HL-60 (cell line): Measurements from ENCODE around the gene ERBIN.

Experiments used
- DNase-seq, 2 experiments: peaks; one replicate each; pipeline ENCODE4 v3.0.0-alpha.2; 2010 to 2020; ENCODE audit warnings: low read depth in 1 of 2, low spot score in 1 of 2
- H3K27ac ChIP-seq: fragments of 250-450 bp; sonication (Bioruptor Pico); replicated peaks from 2 replicates; pipeline ENCODE4 v1.5.1; 2020; ENCODE audit warnings: mild to moderate bottlenecking, moderate library complexity
- H3K27me3 ChIP-seq: fragments of 250-450 bp; sonication (Bioruptor Pico); 2 replicates; pipeline ENCODE4 v1.5.1; 2021; ENCODE audit warnings: mild to moderate bottlenecking, moderate library complexity; ENCODE audit not compliant: insufficient read depth, poor library complexity, severe bottlenecking
- H3K4me3 ChIP-seq: replicated peaks from 2 replicates; pipeline ENCODE4 v1.5.1; 2011; ENCODE audit warnings: mild to moderate bottlenecking, control low read depth, low read length; ENCODE audit not compliant: insufficient read depth
- GABPA ChIP-seq: IDR thresholded peaks from 2 replicates; pipeline ENCODE4 v1.6.1; 2012; ENCODE audit warnings: low read depth
- POLR2AphosphoS5 ChIP-seq: IDR thresholded peaks from 2 replicates; pipeline ENCODE4 v1.6.1; 2012; ENCODE audit warnings: low read depth
- SPI1 ChIP-seq: IDR thresholded peaks from 2 replicates; pipeline ENCODE4 v1.6.1; 2012; ENCODE audit warnings: low read depth, mild to moderate bottlenecking, borderline replicate concordance
- TF ChIP-seq, protein P1 (sequence below): IDR thresholded peaks from one replicate; pipeline ENCODE4 v1.5.1; 2011; ENCODE audit warnings: low read length, control low read depth, inconsistent platforms; ENCODE audit not compliant: insufficient read depth
- TF ChIP-seq, protein P2 (sequence below): IDR thresholded peaks from 2 replicates; pipeline ENCODE4 v1.6.1; 2012; ENCODE audit warnings: low read depth; ENCODE audit not compliant: insufficient replicate concordance

ERBIN gene

DNA sequence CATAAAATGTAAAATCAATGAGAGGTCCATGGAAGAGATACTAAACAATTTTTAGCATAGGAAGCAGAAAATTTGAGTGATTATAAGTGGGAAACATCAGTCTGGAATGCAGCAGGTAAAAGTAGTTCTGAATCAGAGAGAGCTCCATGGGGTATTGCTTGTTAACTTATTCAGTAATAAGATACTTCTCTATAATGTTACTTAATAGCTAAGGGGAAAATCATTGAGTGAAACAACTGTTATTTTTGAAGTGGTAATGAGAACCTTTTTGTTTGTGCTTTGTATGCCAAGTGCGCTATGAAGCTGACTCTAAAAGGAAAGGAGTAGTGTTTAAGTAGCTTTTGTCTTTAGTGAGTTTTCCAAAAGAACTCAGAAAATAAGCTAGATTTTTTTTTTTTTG is 95.2 kb downstream of the ERBIN start:
- Histone ChIP-seq H3K4me3 (no peak overlapping the region), H3K27ac (no peak overlapping the region), H3K27me3 (no peaks in the 10 kb centered on the region)
- DNase-seq: no peak
- TF ChIP-seq SPI1 (no peak), GABPA (no peak), POLR2AphosphoS5 (no peak)
- TF ChIP-seq, protein P1, sequence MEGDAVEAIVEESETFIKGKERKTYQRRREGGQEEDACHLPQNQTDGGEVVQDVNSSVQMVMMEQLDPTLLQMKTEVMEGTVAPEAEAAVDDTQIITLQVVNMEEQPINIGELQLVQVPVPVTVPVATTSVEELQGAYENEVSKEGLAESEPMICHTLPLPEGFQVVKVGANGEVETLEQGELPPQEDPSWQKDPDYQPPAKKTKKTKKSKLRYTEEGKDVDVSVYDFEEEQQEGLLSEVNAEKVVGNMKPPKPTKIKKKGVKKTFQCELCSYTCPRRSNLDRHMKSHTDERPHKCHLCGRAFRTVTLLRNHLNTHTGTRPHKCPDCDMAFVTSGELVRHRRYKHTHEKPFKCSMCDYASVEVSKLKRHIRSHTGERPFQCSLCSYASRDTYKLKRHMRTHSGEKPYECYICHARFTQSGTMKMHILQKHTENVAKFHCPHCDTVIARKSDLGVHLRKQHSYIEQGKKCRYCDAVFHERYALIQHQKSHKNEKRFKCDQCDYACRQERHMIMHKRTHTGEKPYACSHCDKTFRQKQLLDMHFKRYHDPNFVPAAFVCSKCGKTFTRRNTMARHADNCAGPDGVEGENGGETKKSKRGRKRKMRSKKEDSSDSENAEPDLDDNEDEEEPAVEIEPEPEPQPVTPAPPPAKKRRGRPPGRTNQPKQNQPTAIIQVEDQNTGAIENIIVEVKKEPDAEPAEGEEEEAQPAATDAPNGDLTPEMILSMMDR: no peak
- TF ChIP-seq, protein P2, sequence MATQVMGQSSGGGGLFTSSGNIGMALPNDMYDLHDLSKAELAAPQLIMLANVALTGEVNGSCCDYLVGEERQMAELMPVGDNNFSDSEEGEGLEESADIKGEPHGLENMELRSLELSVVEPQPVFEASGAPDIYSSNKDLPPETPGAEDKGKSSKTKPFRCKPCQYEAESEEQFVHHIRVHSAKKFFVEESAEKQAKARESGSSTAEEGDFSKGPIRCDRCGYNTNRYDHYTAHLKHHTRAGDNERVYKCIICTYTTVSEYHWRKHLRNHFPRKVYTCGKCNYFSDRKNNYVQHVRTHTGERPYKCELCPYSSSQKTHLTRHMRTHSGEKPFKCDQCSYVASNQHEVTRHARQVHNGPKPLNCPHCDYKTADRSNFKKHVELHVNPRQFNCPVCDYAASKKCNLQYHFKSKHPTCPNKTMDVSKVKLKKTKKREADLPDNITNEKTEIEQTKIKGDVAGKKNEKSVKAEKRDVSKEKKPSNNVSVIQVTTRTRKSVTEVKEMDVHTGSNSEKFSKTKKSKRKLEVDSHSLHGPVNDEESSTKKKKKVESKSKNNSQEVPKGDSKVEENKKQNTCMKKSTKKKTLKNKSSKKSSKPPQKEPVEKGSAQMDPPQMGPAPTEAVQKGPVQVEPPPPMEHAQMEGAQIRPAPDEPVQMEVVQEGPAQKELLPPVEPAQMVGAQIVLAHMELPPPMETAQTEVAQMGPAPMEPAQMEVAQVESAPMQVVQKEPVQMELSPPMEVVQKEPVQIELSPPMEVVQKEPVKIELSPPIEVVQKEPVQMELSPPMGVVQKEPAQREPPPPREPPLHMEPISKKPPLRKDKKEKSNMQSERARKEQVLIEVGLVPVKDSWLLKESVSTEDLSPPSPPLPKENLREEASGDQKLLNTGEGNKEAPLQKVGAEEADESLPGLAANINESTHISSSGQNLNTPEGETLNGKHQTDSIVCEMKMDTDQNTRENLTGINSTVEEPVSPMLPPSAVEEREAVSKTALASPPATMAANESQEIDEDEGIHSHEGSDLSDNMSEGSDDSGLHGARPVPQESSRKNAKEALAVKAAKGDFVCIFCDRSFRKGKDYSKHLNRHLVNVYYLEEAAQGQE: no peak

DNA sequence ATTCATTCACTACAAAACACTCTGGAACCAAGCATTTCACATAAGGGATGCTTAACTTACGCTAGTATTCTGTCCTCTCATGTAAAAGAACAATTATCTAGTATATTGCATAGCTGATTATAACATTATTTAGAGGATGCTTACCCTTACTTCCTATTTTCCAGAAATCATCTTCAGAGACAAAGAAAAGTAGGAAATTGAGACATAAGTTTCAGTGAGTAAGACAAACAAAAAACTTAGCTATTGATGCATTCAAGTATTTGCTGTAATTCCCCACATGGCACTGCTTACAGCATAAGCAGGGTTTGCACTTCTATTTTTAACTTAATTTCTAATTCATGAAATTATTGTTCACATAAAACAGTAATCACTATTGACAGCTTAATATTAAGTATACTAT is 112.9 kb downstream of the ERBIN start:
- no peak for DNase-seq
- Histone ChIP-seq H3K4me3 (no peak overlapping the region), H3K27ac (no peak overlapping the region), H3K27me3 (no peaks in the 10 kb centered on the region)
- TF ChIP-seq POLR2AphosphoS5 (no peak), GABPA (no peak)
- TF ChIP-seq, protein P2: no peak
- TF ChIP-seq, protein P1: no peak

- no peak overlapping the region for H3K27ac ChIP-seq
- H3K4me3 ChIP-seq: no peak overlapping the region
- no peak for DNase-seq
- no peak for TF ChIP-seq POLR2AphosphoS5
- TF ChIP-seq, protein P1: no peak
- TF ChIP-seq GABPA: no peak
- no peak for TF ChIP-seq SPI1
- TF ChIP-seq, protein P2: no peak
- no peaks in the 10 kb centered on the region for H3K27me3 ChIP-seq
These were observed 113.3 kb downstream of the ERBIN start for GRCh38 chr5:66039701-66040100.
